Endothelial cell of umbilical vein (primary cell): ENCODE measurements around the gene NES. TPM values are rescaled to one million over a fixed set of nuclear protein-coding genes. Genes with fewer than 3 reads are reported as not detected.

Experiments
- BruUV-seq: library from RNA; stranded (reverse); fragments of 400-500 nt; replicated peaks from 2 replicates; lab custom pipeline; 2021; lab: Mats Ljungman, UMichigan
- CTCF ChIA-PET: fragments of 300-600, 350-600 bp; sonication (Branson Sonifier 250); formaldehyde crosslinking; loops from one replicate; lab custom pipeline; 2021; ENCODE audit warnings: antibody characterized with exemption, inconsistent platforms; lab: Charles Lee
- POLR2A ChIA-PET: fragments of 300-600, 350-600 bp; sonication (Branson Sonifier 250); formaldehyde crosslinking; loops from one replicate; lab custom pipeline; 2021; ENCODE audit warnings: antibody characterized with exemption, inconsistent platforms; lab: Charles Lee
- DNase-seq: peaks from one replicate; pipeline ENCODE4 v3.0.0-alpha.2; 2011; ENCODE audit warnings: low read depth, low spot score
- FAIRE-seq: peaks from 2 replicates; lab custom pipeline; 2011; peaks lifted over from hg19 to GRCh38; lab: Jason Lieb, UNC
- H2AFZ ChIP-seq: 2 replicates; pipeline ENCODE4 v1.6.0; 2012; ENCODE audit warnings: low read depth, low read length, control low read depth, inconsistent platforms
- H3K27ac ChIP-seq: 2 replicates; pipeline ENCODE4 v1.5.1; 2011; ENCODE audit warnings: low read depth, mild to moderate bottlenecking, control low read depth, low read length, moderate library complexity; ENCODE audit not compliant: insufficient read depth
- H3K27me3 ChIP-seq, 2 experiments: 2 replicates each; pipeline versions ENCODE4 v1.6.0 to v1.6.1; 2011; ENCODE audit warnings: low read length in 2 of 2, mixed read lengths in 1 of 2; ENCODE audit not compliant: control insufficient read depth in 2 of 2, insufficient read depth in 2 of 2
- H3K36me3 ChIP-seq, 2 experiments: 2 replicates in 1 of 2; 3 replicates in 1 of 2; pipeline ENCODE4 v1.5.1; 2011; ENCODE audit warnings: low read length in 2 of 2, mild to moderate bottlenecking in 1 of 2, moderate library complexity in 1 of 2; ENCODE audit not compliant: control insufficient read depth in 2 of 2, insufficient read depth in 2 of 2; ENCODE audit errors: extremely low read depth in 1 of 2
- H3K4me1 ChIP-seq: 3 replicates; pipeline ENCODE4 v1.5.1; 2011; ENCODE audit warnings: mild to moderate bottlenecking, low read length; ENCODE audit not compliant: control insufficient read depth, insufficient read depth; ENCODE audit errors: extremely low read depth
- H3K4me2 ChIP-seq: 2 replicates; pipeline ENCODE4 v1.6.1; 2011; ENCODE audit warnings: low read length, control low read depth, mixed read lengths; ENCODE audit not compliant: insufficient read depth
- H3K4me3 ChIP-seq, 3 experiments: fragments of 200-600 bp in 1 of 3; sonication (generic), shearing (Covaris generic) in 1 of 3; replicated peaks in 1 of 3; 2 replicates each; pipeline ENCODE4 v1.5.1; 2011 to 2016; ENCODE audit warnings: control low read depth in 3 of 3, low read length in 3 of 3, mild to moderate bottlenecking in 2 of 3, inconsistent platforms in 1 of 3, low read depth in 1 of 3, moderate library complexity in 1 of 3; ENCODE audit not compliant: insufficient read depth in 1 of 3
- H3K79me2 ChIP-seq: 2 replicates; pipeline ENCODE4 v1.6.0; 2012; ENCODE audit warnings: low read length, inconsistent platforms; ENCODE audit not compliant: control insufficient read depth, insufficient read depth
- H3K9ac ChIP-seq: replicated peaks from 2 replicates; pipeline ENCODE3; 2011; ENCODE audit warnings: low read length, control low read depth; ENCODE audit not compliant: insufficient read depth; ENCODE audit errors: extremely low read depth
- H3K9me1 ChIP-seq: replicated peaks from 3 replicates; pipeline ENCODE4 v1.6.0; 2011; ENCODE audit warnings: mild to moderate bottlenecking, low read length; ENCODE audit not compliant: control insufficient read depth, insufficient read depth; ENCODE audit errors: extremely low read depth
- H3K9me3 ChIP-seq: replicated peaks from 2 replicates; pipeline ENCODE4 v1.5.1; 2012; ENCODE audit warnings: low read length, inconsistent platforms; ENCODE audit not compliant: control insufficient read depth, insufficient read depth
- H4K20me1 ChIP-seq: replicated peaks from 2 replicates; pipeline ENCODE3; 2011; ENCODE audit warnings: mild to moderate bottlenecking, low read length; ENCODE audit not compliant: control insufficient read depth, insufficient read depth; ENCODE audit errors: extremely low read depth
- GATA2 ChIP-seq: IDR thresholded peaks from 2 replicates; pipeline ENCODE4 v1.7.0; 2011; ENCODE audit warnings: low read depth, mild to moderate bottlenecking, moderate library complexity, mixed read lengths, low read length; ENCODE audit not compliant: insufficient read length, insufficient read depth
- POLR2A ChIP-seq: IDR thresholded peaks from 2 replicates; pipeline ENCODE4 v1.6.1; 2012; ENCODE audit warnings: low read depth, mild to moderate bottlenecking, control low read depth, low read length
- POLR2AphosphoS5 ChIP-seq: IDR thresholded peaks from 2 replicates; pipeline ENCODE4 v1.6.1; 2012; ENCODE audit warnings: low read depth, mild to moderate bottlenecking, control low read depth, low read length, moderate library complexity; ENCODE audit not compliant: insufficient read depth
- dilution Hi-C: fragments of 300-500 bp; cut with MboI; formaldehyde crosslinking; loops from one replicate; pipeline ENCODE4 v1.15.0; 2019; ENCODE audit warnings: low sequenced_read_pairs; ENCODE audit not compliant: extremely low pct_ligation_motif_present
- intact Hi-C: fragments of 100-400 bp; cut with micrococcal nuclease; formaldehyde crosslinking; loops from one replicate; pipeline ENCODE4 v1.10.0; 2022
- polyA plus RNA-seq, 4 experiments: library from polyadenylated mRNA; depleted of rRNA in 3 of 4; stranded (reverse) in 3 of 4; unstranded in 1 of 4; fragments of >200 nt; gene quantifications; 2 replicates each; pipeline versions ENCODE4 v1.2.1 to v1.2.3, GENCODE V29; 2011 to 2012; ENCODE audit warnings: missing spikeins in 1 of 4
- total RNA-seq: library from RNA; stranded (reverse); gene quantifications from 2 replicates; pipeline ENCODE4 v1.2.3, GENCODE V29; 2021

Gene NES
- total and polyA plus RNA-seq, 2 donors (not counting 3 experiments of a cell fraction or from before 2014, with no cell fraction given) = 19.4 to 274 TPM

DNA sequence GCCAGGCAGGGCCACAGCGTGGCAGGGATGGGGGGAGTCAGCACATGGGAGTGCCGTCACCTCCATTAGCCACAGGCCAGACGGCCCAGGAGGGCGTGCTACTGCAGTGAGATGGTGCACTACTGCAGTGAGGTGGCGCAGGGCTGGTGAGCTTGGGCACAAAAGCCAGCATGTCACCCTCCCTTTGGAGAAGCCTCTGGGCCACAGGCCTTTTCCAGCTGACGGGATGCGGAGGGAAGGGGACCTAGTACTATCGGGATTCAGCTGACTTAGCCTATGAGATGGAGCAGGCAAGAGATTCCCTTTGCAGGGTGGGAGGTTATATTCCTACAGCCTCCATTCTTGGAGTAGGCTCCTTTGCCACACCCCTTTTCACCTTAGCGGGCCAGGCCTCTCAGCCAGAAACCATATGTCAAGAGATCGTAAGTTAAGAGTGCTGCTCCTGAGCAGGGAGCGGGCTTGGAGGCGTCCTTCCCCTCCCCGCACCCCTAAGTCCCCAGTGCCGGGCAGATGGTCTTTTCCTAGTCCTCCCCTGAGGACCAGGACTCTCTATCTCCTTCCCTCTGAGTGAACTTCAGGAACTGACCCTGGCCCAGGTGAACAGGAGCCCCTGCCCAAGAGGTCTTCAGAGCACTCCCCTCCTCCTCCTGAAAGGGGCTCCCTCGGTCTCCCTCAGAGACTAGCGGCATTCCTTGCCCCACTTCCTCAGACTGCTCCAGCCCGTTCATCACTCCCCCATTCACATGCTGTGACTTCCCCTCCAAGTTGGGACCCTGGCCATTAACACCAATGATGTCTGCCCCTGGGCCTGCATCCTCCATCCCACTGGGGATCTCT lies 8.2 kb downstream of the NES start:
- FAIRE-seq (no peak), DNase-seq (no peak)
- ChIA-PET CTCF (interaction anchor here (1.6 kb wide), 1 partner anchor 35 kb away, joined by 3 read pairs; no protein-coding TSS in a partner anchor), POLR2A (no interaction called here)
- Histone ChIP-seq H4K20me1 (no peaks in the 10 kb centered on the region), H3K9ac (no peak overlapping the region), H3K4me1 (peaks cover 18% of the 10 kb centered on the region), H3K9me1 (no peaks in the 10 kb centered on the region), H3K27me3 (no peaks in the 10 kb centered on the region), H3K79me2 (peaks cover 3% of the 10 kb centered on the region), H3K4me3 (no peak overlapping the region), H3K27ac (no peak overlapping the region), H2AFZ (no peak overlapping the region), H3K36me3 (peaks cover 0 to 6% of the 10 kb centered on the region in 2 experiments), H3K4me2 (no peak overlapping the region), H3K9me3 (no peaks in the 10 kb centered on the region)
- peak; percentile 57 for TF ChIP-seq POLR2A
- TF ChIP-seq POLR2AphosphoS5 = no peak
- dilution Hi-C loops = no loop called here
- TSS peak; percentile 54 for BruUV-seq
- intact Hi-C loops = no loop called here

DNA sequence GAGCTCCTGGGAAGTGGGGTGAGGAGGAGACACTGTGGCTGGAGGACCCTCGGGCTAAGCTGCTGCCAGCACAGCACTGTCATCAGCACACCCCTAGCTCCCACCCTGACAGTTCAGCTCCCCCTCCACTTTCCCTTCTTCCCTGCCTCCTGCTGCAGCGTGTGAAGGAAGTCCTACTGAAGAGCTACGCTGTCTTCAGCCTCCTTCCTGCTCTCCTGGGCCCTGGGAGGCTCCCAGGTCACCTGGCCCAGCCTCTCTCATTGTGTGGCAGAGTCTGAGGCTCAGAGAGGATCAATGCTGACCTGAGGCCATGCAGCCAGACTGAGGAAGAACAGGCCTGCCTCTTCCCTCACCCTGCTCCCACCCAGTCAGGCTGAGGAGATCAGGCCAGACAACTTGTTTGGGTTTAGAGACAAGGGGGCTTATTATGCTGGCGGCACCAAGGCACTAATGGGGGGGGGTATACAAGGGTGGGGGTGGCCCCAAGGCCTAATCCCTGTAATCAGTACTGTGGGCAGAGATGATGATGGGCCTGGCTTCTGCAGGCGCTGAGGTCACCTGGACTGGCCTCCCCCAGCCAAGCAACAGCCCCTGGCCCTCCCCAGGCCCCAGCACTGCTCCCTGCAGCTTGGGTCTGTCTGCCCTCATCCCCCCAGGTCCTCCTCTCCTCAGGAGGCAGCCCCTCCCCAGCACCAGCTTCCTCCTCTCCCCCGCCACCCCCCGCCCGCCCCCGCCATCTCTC lies 9.1 kb downstream of the NES start:
- Histone ChIP-seq H3K9ac (no peak overlapping the region), H3K9me3 (no peaks in the 10 kb centered on the region), H3K27me3 (no peaks in the 10 kb centered on the region), H3K9me1 (no peaks in the 10 kb centered on the region), H2AFZ (no peak overlapping the region), H3K36me3 (peaks cover 0 to 2% of the 10 kb centered on the region in 2 experiments), H3K4me3 (no peak overlapping the region), H3K27ac (no peak overlapping the region), H3K79me2 (no peaks in the 10 kb centered on the region), H4K20me1 (no peaks in the 10 kb centered on the region), H3K4me2 (no peak overlapping the region), H3K4me1 (peaks cover 22% of the 10 kb centered on the region)
- DNase-seq = no peak
- dilution Hi-C loops (no loop called here), intact Hi-C loops (no loop called here)
- TF ChIP-seq POLR2A (no peak), GATA2 (no peak), POLR2AphosphoS5 (peak; percentile 35)
- peak; percentile 67 for FAIRE-seq
- POLR2A ChIA-PET = interaction anchor here (1.2 kb wide), 1 partner anchor 9 kb away, joined by 7 read pairs; the partner anchor contains the start of gene NES
- CTCF ChIA-PET = interaction anchor here (1.2 to 4.8 kb wide), 3 partner anchors 8 to 36 kb away, joined by 3 to 59 read pairs (median 4); partner anchors contain the start of gene NES
- no TSS peak for BruUV-seq
